H1 (cell line): ENCODE results near the gene NIM1K. TPM values are rescaled to one million over a fixed set of nuclear protein-coding genes. Genes with fewer than 3 reads are reported as not detected.

Source experiments
- CTCF ChIA-PET: fragments of 300-600 bp; sonication (Branson Sonifier 250); formaldehyde crosslinking; loops from one replicate; lab custom pipeline; 2021; ENCODE audit not compliant: partially characterized antibody; lab: Charles Lee
- POLR2A ChIA-PET: fragments of 300-600 bp; sonication (Branson Sonifier 250); formaldehyde crosslinking; loops from one replicate; lab custom pipeline; 2021; ENCODE audit warnings: inconsistent platforms; ENCODE audit not compliant: partially characterized antibody; lab: Charles Lee
- DNase-seq, 2 experiments: peaks; one replicate each; pipeline versions ENCODE4 v3.0.0 to v3.0.0-alpha.2; 2010 to 2022; ENCODE audit warnings: low spot score in 2 of 2, low read depth in 1 of 2, mixed read lengths in 1 of 2
- FAIRE-seq: peaks from 2 replicates; lab custom pipeline; 2011; peaks lifted over from hg19 to GRCh38; lab: Jason Lieb, UNC
- H2AFZ ChIP-seq: 2 replicates; pipeline ENCODE4 v1.8.1; 2012; ENCODE audit warnings: low read length, inconsistent platforms
- H2AK5ac ChIP-seq: 2 replicates; pipeline ENCODE4 v1.6.1; 2013; ENCODE audit warnings: low read depth, low read length
- H2BK120ac ChIP-seq: replicated peaks from 2 replicates; pipeline ENCODE3; 2013; ENCODE audit warnings: low read depth, low read length, inconsistent platforms
- H2BK12ac ChIP-seq: 2 replicates; pipeline ENCODE4 v1.6.1; 2013; ENCODE audit warnings: low read depth, low read length
- H2BK15ac ChIP-seq: 2 replicates; pipeline ENCODE4 v1.6.1; 2013; ENCODE audit warnings: low read length
- H2BK20ac ChIP-seq: 2 replicates; pipeline ENCODE4 v1.6.1; 2013; ENCODE audit warnings: low read length
- H2BK5ac ChIP-seq: 2 replicates; pipeline ENCODE4 v1.6.1; 2013; ENCODE audit warnings: low read depth, low read length
- H3K14ac ChIP-seq: 2 replicates; pipeline ENCODE4 v1.6.1; 2013; ENCODE audit warnings: inconsistent platforms; ENCODE audit not compliant: insufficient read length
- H3K18ac ChIP-seq: 2 replicates; pipeline ENCODE4 v1.6.1; 2013; ENCODE audit warnings: low read length; ENCODE audit errors: extremely low read depth
- H3K23ac ChIP-seq: 2 replicates; pipeline ENCODE4 v1.6.1; 2013; ENCODE audit warnings: inconsistent platforms; ENCODE audit not compliant: insufficient read length
- H3K23me2 ChIP-seq: 2 replicates; pipeline ENCODE4 v1.6.1; 2013; ENCODE audit warnings: low read depth, low read length
- H3K27ac ChIP-seq: 2 replicates; pipeline ENCODE4 v1.6.1; 2011; ENCODE audit warnings: low read depth, low read length, inconsistent platforms
- H3K27me3 ChIP-seq, 4 experiments: replicated peaks in 1 of 4; 1 replicate in 1 of 4; 2 replicates in 3 of 4; pipeline versions ENCODE4 v1.6.1 to v1.8.1; 2011 to 2013; ENCODE audit warnings: low read length in 3 of 4, mild to moderate bottlenecking in 3 of 4, inconsistent platforms in 2 of 4, mixed read lengths in 2 of 4, moderate library complexity in 1 of 4; ENCODE audit not compliant: control insufficient read depth in 3 of 4, insufficient read depth in 3 of 4; ENCODE audit errors: extremely low read depth in 1 of 4
- H3K36me3 ChIP-seq, 4 experiments: 2 replicates each; pipeline versions ENCODE4 v1.6.1 to v1.8.1; 2011 to 2013; ENCODE audit warnings: mild to moderate bottlenecking in 4 of 4, low read length in 3 of 4, moderate library complexity in 2 of 4, control low read depth in 1 of 4, inconsistent platforms in 1 of 4; ENCODE audit not compliant: insufficient read depth in 4 of 4, control insufficient read depth in 2 of 4
- H3K4ac ChIP-seq: replicated peaks from 2 replicates; pipeline ENCODE3; 2013; ENCODE audit warnings: low read length, low read depth, mixed read lengths, inconsistent platforms; ENCODE audit not compliant: insufficient read length
- H3K4me1 ChIP-seq, 4 experiments: replicated peaks in 1 of 4; 1 replicate in 1 of 4; 2 replicates in 3 of 4; pipeline versions ENCODE4 v1.6.1 to v1.8.1; 2011 to 2013; ENCODE audit warnings: low read length in 3 of 4, inconsistent platforms in 2 of 4, mixed read lengths in 1 of 4; ENCODE audit not compliant: insufficient read depth in 4 of 4, control insufficient read depth in 3 of 4
- H3K4me2 ChIP-seq, 2 experiments: 2 replicates each; pipeline versions ENCODE4 v1.6.1 to v1.8.1; 2011 to 2013; ENCODE audit warnings: low read depth in 2 of 2, low read length in 2 of 2, control low read depth in 1 of 2, inconsistent platforms in 1 of 2, mild to moderate bottlenecking in 1 of 2; ENCODE audit not compliant: insufficient read depth in 1 of 2
- H3K4me3 ChIP-seq, 4 experiments: fragments of 200-600, 300-600 bp in 1 of 4; sonication (generic), shearing (Covaris generic), sonication (Bioruptor Twin) in 1 of 4; 2 replicates each; pipeline versions ENCODE4 v1.5.1 to v1.8.1; 2011 to 2016; ENCODE audit warnings: low read length in 4 of 4, low read depth in 3 of 4, control low read depth in 2 of 4, inconsistent platforms in 2 of 4, mild to moderate bottlenecking in 2 of 4, mixed read lengths in 1 of 4, moderate library complexity in 1 of 4; ENCODE audit not compliant: insufficient read depth in 2 of 4; ENCODE audit errors: extremely low read depth in 1 of 4
- H3K56ac ChIP-seq: replicated peaks from 2 replicates; pipeline ENCODE3; 2013; ENCODE audit warnings: low read depth, mild to moderate bottlenecking, mixed read lengths, low read length, inconsistent platforms; ENCODE audit not compliant: insufficient read length
- H3K79me1 ChIP-seq: 2 replicates; pipeline ENCODE4 v1.6.1; 2013; ENCODE audit warnings: low read depth, low read length, control low read depth
- H3K79me2 ChIP-seq, 2 experiments: 2 replicates each; pipeline versions ENCODE4 v1.6.1 to v1.8.1; 2012 to 2013; ENCODE audit warnings: low read length in 2 of 2, mild to moderate bottlenecking in 2 of 2, inconsistent platforms in 1 of 2; ENCODE audit not compliant: insufficient read depth in 2 of 2, control insufficient read depth in 1 of 2
- H3K9ac ChIP-seq, 4 experiments: replicated peaks in 1 of 4; 1 replicate in 1 of 4; 2 replicates in 3 of 4; pipeline versions ENCODE4 v1.6.1 to v1.8.1; 2011 to 2013; ENCODE audit warnings: low read depth in 3 of 4, low read length in 3 of 4, control low read depth in 2 of 4, mild to moderate bottlenecking in 2 of 4, moderate library complexity in 2 of 4, inconsistent platforms in 1 of 4; ENCODE audit errors: extremely low read depth in 1 of 4
- H3K9me3 ChIP-seq, 2 experiments: 2 replicates each; pipeline versions ENCODE4 v1.6.1 to v1.8.1; 2012 to 2013; ENCODE audit warnings: mild to moderate bottlenecking in 2 of 2, moderate library complexity in 2 of 2, control low read depth in 1 of 2, inconsistent platforms in 1 of 2, low read depth in 1 of 2, low read length in 1 of 2, mixed read lengths in 1 of 2; ENCODE audit not compliant: insufficient read depth in 2 of 2
- H4K20me1 ChIP-seq, 2 experiments: replicated peaks in 1 of 2; 2 replicates each; pipeline versions ENCODE3 to v1.8.1; 2011 to 2013; ENCODE audit warnings: inconsistent platforms in 2 of 2, low read length in 2 of 2, mild to moderate bottlenecking in 1 of 2; ENCODE audit not compliant: insufficient read depth in 2 of 2, control insufficient read depth in 1 of 2
- H4K5ac ChIP-seq: 2 replicates; pipeline ENCODE4 v1.6.1; 2013; ENCODE audit warnings: low read length, low read depth, mixed read lengths, inconsistent platforms; ENCODE audit not compliant: insufficient read length
- H4K8ac ChIP-seq: 2 replicates; pipeline ENCODE4 v1.8.0; 2013; ENCODE audit warnings: mild to moderate bottlenecking, moderate library complexity, low read length, inconsistent platforms; ENCODE audit not compliant: insufficient read depth; ENCODE audit errors: extremely low read depth
- H4K91ac ChIP-seq: replicated peaks from 2 replicates; pipeline ENCODE3; 2013; ENCODE audit warnings: low read length, mixed read lengths, inconsistent platforms; ENCODE audit not compliant: insufficient read length
- ASH2L ChIP-seq: fragments of 200-600, 300-600 bp; sonication (generic); IDR thresholded peaks from one replicate; pipeline ENCODE4 v1.7.1; 2017; ENCODE audit warnings: low read length
- CBX5 ChIP-seq: fragments of 300-800, 300-1000 bp; sonication (generic); IDR thresholded peaks from 2 replicates; pipeline ENCODE4 v1.7.1; 2016; ENCODE audit warnings: antibody characterized with exemption, low read length, low read depth
- CEBPB ChIP-seq: IDR thresholded peaks from 2 replicates; pipeline ENCODE4 v1.6.1; 2012; ENCODE audit warnings: low read depth, low read length
- EGR1 ChIP-seq: IDR thresholded peaks from 2 replicates; pipeline ENCODE4 v1.6.1; 2011; ENCODE audit warnings: low read depth, low read length, borderline replicate concordance
- GABPA ChIP-seq: IDR thresholded peaks from 2 replicates; pipeline ENCODE4 v1.6.1; 2011; ENCODE audit warnings: mild to moderate bottlenecking, low read length, moderate library complexity, borderline replicate concordance; ENCODE audit not compliant: insufficient read depth
- JUN ChIP-seq: IDR thresholded peaks from 2 replicates; pipeline ENCODE4 v1.6.1; 2011; ENCODE audit warnings: low read depth, mild to moderate bottlenecking, improper control_type of control experiment, low read length
- KDM1A ChIP-seq: fragments of 200-600, 300-600 bp; sonication (generic); IDR thresholded peaks from 2 replicates; pipeline ENCODE4 v1.7.1; 2016; ENCODE audit warnings: mild to moderate bottlenecking, low read length, borderline replicate concordance
- POLR2A ChIP-seq, 2 experiments: IDR thresholded peaks; 1 replicate in 1 of 2; 2 replicates in 1 of 2; pipeline ENCODE4 v1.6.1; 2011; ENCODE audit warnings: low read depth in 2 of 2, low read length in 2 of 2, mild to moderate bottlenecking in 2 of 2; ENCODE audit errors: control extremely low read depth in 1 of 2
- POLR2AphosphoS5 ChIP-seq: IDR thresholded peaks from 2 replicates; pipeline ENCODE4 v1.6.1; 2011; ENCODE audit warnings: low read depth, low read length
- RAD21 ChIP-seq, 2 experiments: IDR thresholded peaks in 1 of 2; conservative IDR thresholded peaks in 1 of 2; 2 replicates each; pipeline ENCODE4 v1.6.1; 2011; ENCODE audit warnings: low read depth in 2 of 2, low read length in 2 of 2, improper control_type of control experiment in 1 of 2, inconsistent platforms in 1 of 2, mild to moderate bottlenecking in 1 of 2, moderate library complexity in 1 of 2
- SP4 ChIP-seq: IDR thresholded peaks from 2 replicates; pipeline ENCODE4 v1.6.1; 2012; ENCODE audit warnings: low read length, inconsistent platforms
- WGBS, 2 experiments: shearing (Covaris generic) in 1 of 2; methylation state at CpG; one replicate each; pipeline versions ENCODE4 v1.1.6 to v1.1.7; 2013 to 2015; ENCODE audit warnings: low lambda C conversion rate in 2 of 2, mixed read lengths in 2 of 2, inconsistent platforms in 1 of 2, low coverage in 1 of 2, missing lambda C conversion rate in 1 of 2; ENCODE audit not compliant: insufficient replicate concordance in 2 of 2, insufficient coverage in 1 of 2, insufficient read length in 1 of 2; ENCODE audit errors: extremely low coverage in 1 of 2, missing lambda C conversion rate in 1 of 2; 5-methylcytosine and 5-hydroxymethylcytosine counted together
- polyA plus RNA-seq, 7 experiments: library from polyadenylated mRNA; depleted of rRNA in 3 of 7; stranded (reverse) in 5 of 7; unstranded in 2 of 7; fragments of >200 nt in 5 of 7; fragments of 200-250 nt in 2 of 7; gene quantifications; 1 replicate in 5 of 7; 2 replicates in 1 of 7; 4 replicates in 1 of 7; pipeline versions ENCODE4 v1.2.1 to v1.2.3, GENCODE V29; 2011 to 2013; ENCODE audit warnings: missing spikeins in 2 of 7, mixed read lengths in 2 of 7
- total RNA-seq: library from RNA; stranded (reverse); fragmentation: NEBNext Ultra II Directional; extraction: Animal tissue kit (Norgen Biotek cat#: 25700); gene quantifications from 2 replicates; pipeline ENCODE4 v1.2.1, GENCODE V29; 2021
- TF ChIP-seq, protein P1 (sequence below), 3 experiments: IDR thresholded peaks; 1 replicate in 2 of 3; 2 replicates in 1 of 3; pipeline versions ENCODE4 v1.5.1 to v1.6.1; 2011; ENCODE audit warnings: low read length in 3 of 3, mild to moderate bottlenecking in 3 of 3, inconsistent platforms in 2 of 3, low read depth in 1 of 3, moderate library complexity in 1 of 3; ENCODE audit not compliant: insufficient read depth in 1 of 3; ENCODE audit errors: control extremely low read depth in 1 of 3

The NIM1K gene
- total and polyA plus RNA-seq, 2 of the 8 experiments (the other 6 are each of a cell fraction or from before 2014, with no cell fraction given) = not detected

DNA sequence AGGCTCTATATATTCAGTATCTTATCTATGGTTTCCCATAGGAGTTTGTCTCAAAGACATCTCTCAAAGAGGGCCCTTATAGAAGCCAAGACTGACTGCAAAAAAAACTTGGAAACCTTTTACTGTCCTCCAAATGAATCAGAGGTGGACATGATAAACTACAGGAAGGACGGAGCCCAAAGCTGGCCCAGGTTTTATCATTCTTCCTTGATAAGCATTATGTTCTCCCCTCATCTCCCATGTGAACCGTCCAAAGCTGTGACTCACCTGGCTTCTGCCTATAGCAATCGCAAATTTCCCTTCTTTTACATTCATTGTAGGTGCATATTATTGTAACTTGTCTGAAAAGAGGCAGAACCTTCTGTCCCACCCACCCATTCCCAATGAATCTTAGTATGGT, 35.0 kb upstream of the NIM1K start:
- FAIRE-seq = no peak
- H3K23me2 ChIP-seq = no peaks in the 10 kb centered on the region
- no peak for DNase-seq
- no peak for TF ChIP-seq KDM1A
- TF ChIP-seq RAD21 (IDR thresholded peaks at IDR 0.05 in 1 of 2, conservative IDR thresholded peaks at IDR 0.05 in 1 of 2; ENCODE audit: low read depth in 2 of 2, low read length in 2 of 2) = no peak
- TF ChIP-seq, protein P1, sequence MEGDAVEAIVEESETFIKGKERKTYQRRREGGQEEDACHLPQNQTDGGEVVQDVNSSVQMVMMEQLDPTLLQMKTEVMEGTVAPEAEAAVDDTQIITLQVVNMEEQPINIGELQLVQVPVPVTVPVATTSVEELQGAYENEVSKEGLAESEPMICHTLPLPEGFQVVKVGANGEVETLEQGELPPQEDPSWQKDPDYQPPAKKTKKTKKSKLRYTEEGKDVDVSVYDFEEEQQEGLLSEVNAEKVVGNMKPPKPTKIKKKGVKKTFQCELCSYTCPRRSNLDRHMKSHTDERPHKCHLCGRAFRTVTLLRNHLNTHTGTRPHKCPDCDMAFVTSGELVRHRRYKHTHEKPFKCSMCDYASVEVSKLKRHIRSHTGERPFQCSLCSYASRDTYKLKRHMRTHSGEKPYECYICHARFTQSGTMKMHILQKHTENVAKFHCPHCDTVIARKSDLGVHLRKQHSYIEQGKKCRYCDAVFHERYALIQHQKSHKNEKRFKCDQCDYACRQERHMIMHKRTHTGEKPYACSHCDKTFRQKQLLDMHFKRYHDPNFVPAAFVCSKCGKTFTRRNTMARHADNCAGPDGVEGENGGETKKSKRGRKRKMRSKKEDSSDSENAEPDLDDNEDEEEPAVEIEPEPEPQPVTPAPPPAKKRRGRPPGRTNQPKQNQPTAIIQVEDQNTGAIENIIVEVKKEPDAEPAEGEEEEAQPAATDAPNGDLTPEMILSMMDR (IDR thresholded peaks at IDR 0.05; ENCODE audit: control extremely low read depth in 1 of 3, insufficient read depth in 1 of 3, low read depth in 1 of 3, low read length in 3 of 3) = no peak
- no peak for TF ChIP-seq JUN
- no peak for TF ChIP-seq CEBPB
- no peak for TF ChIP-seq EGR1
- TF ChIP-seq SP4 = no peak
- no peak for TF ChIP-seq CBX5
- no peak for TF ChIP-seq POLR2A (IDR thresholded peaks at IDR 0.05; ENCODE audit: control extremely low read depth in 1 of 2, low read depth in 2 of 2, low read length in 2 of 2)
- TF ChIP-seq GABPA = no peak
- TF ChIP-seq POLR2AphosphoS5 = no peak
- TF ChIP-seq ASH2L = no peak

More for the DNA sequence above, 35.0 kb upstream of the NIM1K start:
- H3K36me3 ChIP-seq = peaks cover 0 to 16% (median 7%) of the 10 kb centered on the region in 4 experiments; a peak in 6 of 8 replicates
- H3K79me1 ChIP-seq = peaks cover 6% of the 10 kb centered on the region
- peaks cover 0 to 9% of the 10 kb centered on the region in 2 experiments for H4K20me1 ChIP-seq
- H3K14ac ChIP-seq = no peak overlapping the region
- H3K56ac ChIP-seq = no peak overlapping the region
- H4K5ac ChIP-seq = no peak overlapping the region
- no peak overlapping the region for H3K23ac ChIP-seq
- no peak overlapping the region for H2BK12ac ChIP-seq
- no peak overlapping the region for H2BK15ac ChIP-seq
- H4K8ac ChIP-seq = no peak overlapping the region
- peaks cover 0 to 12% of the 10 kb centered on the region in 2 experiments; a peak in 3 of 4 replicates for H3K79me2 ChIP-seq
- H2AK5ac ChIP-seq = no peak overlapping the region
- no peak overlapping the region for H3K4me3 ChIP-seq
- 98% methylated on average over 3 of the region's 3 CpGs; no CpG with 5 or more reads in 1 of the 2 experiments for WGBS, 2 experiments
- H2BK20ac ChIP-seq = no peak overlapping the region
- no peak overlapping the region for H3K4me2 ChIP-seq
- no peak overlapping the region for H2BK5ac ChIP-seq
- no peak overlapping the region for H3K18ac ChIP-seq
- peaks cover 0 to 3% (median 3%) of the 10 kb centered on the region in 4 experiments; a peak in 4 of 7 replicates for H3K4me1 ChIP-seq
- ChIA-PET CTCF (no interaction called here), POLR2A (interaction anchor here (0.7 to 2.8 kb wide), 3 partner anchors 10 to 38 kb away, joined by 3 to 8 read pairs (median 3); no protein-coding TSS in a partner anchor)
- H3K9ac ChIP-seq = no peak overlapping the region
- H2BK120ac ChIP-seq = no peak overlapping the region
- H3K27me3 ChIP-seq = peaks cover 0 to 1% (median 0%) of the 10 kb centered on the region in 4 experiments; a peak in 1 of 7 replicates
- no peak overlapping the region for H2AFZ ChIP-seq
- no peak overlapping the region for H3K4ac ChIP-seq
- no peak overlapping the region for H4K91ac ChIP-seq
- 0 out of 4 replicates have a peak, but pooled peaks cover 0 to 3% of the 10 kb centered on the region in 2 experiments for H3K9me3 ChIP-seq
- H3K27ac ChIP-seq = no peak overlapping the region
